Midbrain (tissue), 1 donor: ENCODE measurements around the gene SKI.
"Not testable (repeated sequence)": the region's sequence is repeated elsewhere in the genome, so short reads cannot be mapped to it uniquely, and the experiment has no call there.

ENCODE experiments used
- DNase-seq: peaks from one replicate; lab custom pipeline; 2025; lab: John Stamatoyannopoulos, UW

The SKI gene

GRCh38 chr1:2320760-2321667, 92.9 kb downstream of the SKI start:
- DNase-seq = no peak

DNA sequence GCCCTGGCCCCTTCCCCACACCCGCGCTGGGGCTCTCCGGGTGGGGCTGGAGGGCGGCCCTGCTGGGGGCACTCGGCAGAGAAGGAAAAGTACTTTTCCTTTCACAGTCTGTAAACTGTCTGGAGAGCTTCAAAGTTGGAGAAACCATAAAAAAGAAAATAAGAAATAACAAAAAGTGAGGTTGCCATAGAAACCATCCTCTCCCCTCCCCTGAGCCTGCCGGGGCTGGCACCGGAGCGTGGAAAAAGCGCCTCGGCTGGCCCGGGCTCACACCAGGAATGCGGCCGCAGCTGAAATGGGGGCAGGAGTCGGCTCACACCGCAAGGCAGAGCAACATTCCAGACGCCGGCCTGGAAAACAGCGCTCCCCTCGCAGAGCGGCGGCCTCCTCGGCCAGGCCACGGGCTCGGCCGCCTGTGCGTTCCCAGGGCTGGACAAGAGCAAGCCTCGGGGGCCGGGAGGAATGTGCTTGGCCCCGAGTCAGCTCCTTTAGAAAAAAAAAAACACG, 94.0 kb downstream of the SKI start:
- peak; percentile 60 for DNase-seq

GRCh38 chr1:2322581-2323211, 94.6 kb downstream of the SKI start:
- DNase-seq = peak; percentile 60

- no peak for DNase-seq
Measured at GRCh38 chr1:2323451-2323974, 95.4 kb downstream of the SKI start.

DNA sequence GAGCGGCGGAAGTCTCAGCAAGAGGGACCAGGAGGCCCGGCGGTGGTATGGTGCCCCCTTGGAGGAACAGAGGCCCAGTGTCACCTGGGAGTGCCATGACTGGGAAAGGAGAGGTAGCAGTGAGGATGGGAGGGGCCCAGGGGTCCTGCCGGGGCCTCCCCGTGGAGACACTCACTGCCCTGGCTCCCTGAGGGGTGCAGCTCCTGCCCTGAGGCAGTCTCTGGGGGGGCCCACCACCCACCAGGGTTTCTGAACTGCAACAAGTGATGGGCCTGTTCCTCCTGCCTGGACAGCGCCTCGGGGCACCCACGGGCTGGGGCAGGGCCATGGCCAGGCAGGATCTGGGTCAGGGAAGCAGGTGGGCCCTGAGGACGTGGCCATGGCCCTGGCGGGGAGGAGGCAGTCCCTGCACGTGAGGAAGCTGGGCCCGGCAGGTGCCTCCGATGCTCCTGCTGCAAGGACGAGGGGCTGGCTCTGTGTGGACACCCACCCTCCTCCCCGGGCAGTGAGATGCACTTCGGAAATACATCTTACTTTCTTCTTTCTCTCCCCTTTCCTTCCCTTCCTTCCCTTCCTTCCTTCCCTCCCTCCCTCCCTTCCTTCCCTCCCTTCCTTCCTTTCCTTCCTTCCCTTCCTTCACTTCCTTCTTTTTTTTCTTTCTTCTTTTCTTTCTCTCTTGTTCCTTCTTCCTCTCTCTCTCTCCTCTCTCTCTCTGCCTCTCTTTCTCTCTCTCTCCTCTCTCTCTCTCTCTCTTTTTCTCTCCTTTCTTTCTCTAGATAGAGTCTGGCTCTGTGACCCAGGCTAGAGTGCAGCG, 96.6 kb downstream of the SKI start:
- DNase-seq = no peak

DNA sequence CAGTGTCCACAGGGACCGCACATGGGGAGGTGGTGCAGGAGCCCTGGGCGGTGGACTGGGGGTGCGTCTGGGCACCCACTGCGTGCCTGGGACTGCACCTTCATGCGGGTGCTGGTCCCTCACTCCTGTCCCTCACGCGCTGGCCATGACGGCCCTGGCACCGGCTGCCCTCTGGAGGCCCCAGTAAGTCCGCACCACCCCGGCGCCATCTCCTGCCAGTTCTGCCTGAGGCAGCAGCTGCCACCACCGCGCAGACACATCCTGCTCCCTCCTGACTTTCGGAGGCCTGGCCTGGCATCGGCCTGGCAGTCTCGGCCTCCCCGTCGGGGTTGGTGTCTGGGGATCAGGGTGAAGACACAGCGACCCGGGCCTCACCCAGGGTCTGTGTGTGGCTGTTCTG, 98.4 kb downstream of the SKI start:
- no peak for DNase-seq

DNA sequence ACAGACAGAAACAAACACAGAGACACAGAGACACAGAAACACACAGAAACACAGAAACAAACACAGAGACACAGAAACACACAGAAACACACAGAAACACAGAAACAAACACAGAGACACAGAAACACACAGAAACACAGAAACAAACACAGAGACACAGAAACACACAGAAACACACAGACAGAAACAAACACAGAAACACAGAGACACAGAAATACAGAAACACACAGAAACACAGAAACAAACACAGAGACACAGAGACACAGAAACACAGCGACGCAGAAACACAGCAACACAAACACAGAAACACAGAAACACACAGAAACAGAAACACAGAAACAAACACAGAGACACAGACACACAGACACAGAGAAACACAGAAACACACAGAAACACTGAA, 99.0 kb downstream of the SKI start:
- DNase-seq = not testable (repeated sequence)

- no peak for DNase-seq
Measured at GRCh38 chr1:2327841-2328240, 99.7 kb downstream of the SKI start.

DNA sequence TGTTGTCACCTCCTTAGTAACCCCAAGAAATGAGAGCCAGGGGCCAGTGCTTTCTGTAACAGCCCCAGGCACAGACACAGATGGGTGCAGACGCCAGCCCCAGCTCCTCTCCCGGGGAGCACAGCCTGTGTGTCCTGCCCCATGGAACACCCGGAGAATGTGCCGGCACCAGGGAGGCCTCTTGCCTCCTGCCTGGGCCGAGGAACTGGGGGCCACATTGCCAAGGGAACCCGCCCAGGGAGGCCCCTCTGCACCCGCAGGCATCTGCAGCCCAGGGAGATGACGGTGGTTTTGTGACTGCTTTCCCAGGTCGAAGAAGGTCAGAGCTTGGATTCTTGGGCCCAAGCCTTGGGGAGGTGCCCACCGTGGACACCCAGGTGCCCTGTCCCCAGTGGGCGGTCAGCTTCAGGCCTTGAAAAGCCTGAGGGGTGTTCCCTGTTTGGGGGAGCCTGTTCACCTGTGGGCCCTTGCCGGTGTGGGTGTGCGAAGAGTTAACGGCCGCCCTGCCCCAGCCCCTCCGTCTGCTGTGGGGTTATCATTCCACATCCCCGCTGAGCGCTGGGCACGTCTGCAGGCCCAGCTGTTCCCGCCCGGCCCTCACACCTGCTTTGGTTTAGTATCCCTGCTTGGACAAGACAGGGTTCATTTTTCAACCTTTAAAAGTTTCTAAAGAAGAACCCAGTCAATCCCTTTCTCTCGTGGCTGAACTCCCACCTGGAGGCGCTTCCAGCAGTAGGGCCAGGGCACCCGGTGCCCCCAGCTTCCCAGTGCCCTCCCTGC, 100.7 kb downstream of the SKI start:
- DNase-seq = no peak

DNA sequence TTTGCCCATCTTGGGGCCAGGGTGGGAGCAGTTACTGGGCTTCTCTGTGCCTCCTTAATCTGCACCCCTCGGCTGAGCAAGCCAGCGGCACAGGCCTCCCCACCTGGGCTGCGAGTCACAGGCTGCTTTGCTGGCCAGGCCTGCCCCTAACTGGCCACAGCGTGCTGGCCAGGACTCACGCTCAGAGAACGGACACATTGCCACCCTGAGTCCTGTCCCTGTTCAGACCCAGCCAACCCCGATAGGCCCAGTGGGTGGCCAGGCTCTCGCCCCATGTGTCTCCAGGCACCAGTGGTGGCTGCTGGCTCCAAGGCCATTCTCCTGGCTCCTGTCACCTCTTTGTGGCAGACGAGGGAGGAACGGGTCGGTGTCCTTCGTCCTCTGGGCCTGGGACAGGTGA, 101.9 kb downstream of the SKI start:
- no peak for DNase-seq

- no peak for DNase-seq
Measured at GRCh38 chr1:2330519-2331199, 102.5 kb downstream of the SKI start.

- DNase-seq = no peak
Measured at GRCh38 chr1:2331200-2331544, 103.1 kb downstream of the SKI start.

DNA sequence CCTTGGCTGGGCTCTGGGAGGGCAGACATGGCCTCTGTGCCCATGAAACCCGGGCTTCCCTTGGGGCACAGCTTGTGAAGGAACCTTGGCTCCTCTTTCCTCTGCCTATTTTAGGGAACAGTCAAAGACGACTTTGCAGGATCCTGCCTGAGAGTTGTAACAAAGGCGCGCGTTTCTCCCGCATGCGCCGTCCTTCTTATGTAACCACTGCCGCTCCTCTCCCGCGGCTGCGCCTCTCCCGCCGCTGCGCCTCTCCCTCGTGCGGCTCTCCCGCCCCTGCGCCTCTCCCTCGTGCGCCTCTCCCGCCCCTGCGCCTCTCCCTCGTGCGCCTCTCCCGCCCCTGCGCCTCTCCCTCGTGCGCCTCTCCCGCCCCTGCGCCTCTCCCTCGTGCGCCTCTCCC, 103.5 kb downstream of the SKI start:
- DNase-seq = not testable (repeated sequence)

- DNase-seq = no peak
Measured at GRCh38 chr1:2334366-2334765, 106.2 kb downstream of the SKI start.

DNA sequence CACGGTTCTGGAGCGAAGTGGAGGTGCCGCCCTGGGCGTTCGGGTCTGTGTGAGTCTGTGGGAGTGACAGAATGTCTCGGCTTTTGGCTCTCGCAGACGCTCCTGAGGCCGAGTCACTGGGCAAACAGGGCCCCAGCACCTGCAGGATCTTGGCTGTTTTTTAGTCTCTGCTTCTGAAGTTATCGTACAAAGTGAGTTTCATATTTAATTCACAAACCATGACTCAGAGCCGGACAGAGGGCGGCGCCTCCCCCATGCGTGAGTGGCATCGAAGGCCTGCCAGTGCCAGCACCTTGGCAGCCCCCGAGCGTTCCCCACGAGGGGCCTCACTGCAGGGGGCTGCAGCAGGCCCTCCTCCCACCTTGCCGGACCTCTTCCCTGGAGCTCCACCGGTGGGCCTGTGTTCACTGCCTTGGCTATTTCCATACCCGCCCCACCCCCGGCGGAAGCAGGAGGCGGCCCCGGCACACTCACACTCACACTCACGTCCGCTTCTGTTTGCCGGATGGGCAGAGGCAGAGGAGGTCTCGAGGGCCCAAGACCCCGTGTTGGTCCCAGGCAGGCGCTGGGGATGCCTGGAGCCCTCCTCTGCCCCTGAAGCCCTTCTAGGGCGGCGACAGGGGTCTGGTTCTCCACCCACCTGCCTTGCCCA, 106.9 kb downstream of the SKI start:
- DNase-seq = no peak

DNA sequence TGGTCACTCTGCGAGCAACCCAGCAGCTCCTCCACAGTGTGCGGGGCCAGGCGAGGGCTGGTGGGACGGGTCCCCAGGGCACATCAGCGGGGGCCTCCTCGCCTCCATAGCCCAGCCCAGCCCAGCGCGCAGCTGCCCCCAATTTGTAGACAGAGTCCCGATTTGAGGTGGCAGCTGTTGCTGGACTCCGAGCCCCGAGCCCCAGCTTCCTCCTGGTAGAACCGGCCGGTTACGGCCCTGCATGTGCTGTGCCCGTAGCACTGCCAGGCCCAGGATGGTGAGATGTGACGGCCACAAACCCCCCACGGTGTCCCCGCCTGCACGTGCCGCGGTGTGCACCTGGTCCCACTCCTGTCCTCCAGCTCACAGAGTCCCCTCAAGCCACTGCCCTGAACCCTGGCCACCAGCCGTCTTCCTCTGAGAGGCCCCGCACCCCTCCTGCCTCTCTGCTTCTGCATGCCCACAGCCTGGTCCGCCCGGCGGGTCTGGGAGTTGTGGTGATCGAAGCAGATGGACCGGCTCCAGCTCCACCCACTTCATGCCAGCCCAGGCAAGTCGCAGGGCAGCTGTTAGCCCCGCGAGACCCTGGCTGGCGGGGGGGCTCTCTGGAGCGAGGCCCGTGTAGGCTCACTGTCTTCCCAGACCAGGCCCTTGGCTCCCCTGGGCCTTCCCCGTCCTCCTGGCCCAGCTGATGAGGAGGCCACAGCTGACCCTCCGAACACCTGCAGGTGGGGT, 107.8 kb downstream of the SKI start:
- no peak for DNase-seq

- no peak for DNase-seq
Measured at GRCh38 chr1:2336499-2336898, 108.4 kb downstream of the SKI start.

GRCh38 chr1:2337081-2337480, 109.0 kb downstream of the SKI start:
- DNase-seq = no peak

DNA sequence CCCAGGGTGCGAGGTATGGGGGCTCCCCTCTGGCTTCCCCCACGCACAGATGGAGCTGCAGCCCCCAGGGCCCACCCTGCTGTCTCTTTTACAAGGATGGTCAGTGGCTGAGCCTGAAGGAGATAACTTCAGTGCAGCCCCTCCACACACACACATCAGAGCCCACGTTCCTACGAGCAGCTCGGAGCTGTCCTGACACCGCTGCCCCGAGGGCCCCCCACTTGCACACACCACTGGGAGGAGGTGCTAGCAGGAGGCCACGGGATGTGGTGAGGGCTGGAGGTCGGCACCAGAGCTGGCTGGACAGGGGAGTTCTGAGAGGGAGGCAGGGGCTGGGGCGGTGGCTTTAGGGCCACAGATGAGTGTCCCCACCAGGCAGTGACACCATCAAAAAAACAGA, 109.4 kb downstream of the SKI start:
- no peak for DNase-seq
